HEK293T (cell line): ENCODE data around the gene PQBP1.

ENCODE experiments used
- BHLHE40 ChIP-seq: fragments of 450-650 bp; IDR thresholded peaks from 2 replicates; pipeline ENCODE4 v1.6.1; 2016; ENCODE audit warnings: mild to moderate bottlenecking, moderate library complexity, borderline replicate concordance
- ELF4 ChIP-seq: fragments of 450-650 bp; IDR thresholded peaks from 2 replicates; pipeline ENCODE4 v1.6.1; 2017; ENCODE audit warnings: antibody characterized with exemption
- SP1 ChIP-seq: fragments of 450-650 bp; IDR thresholded peaks from 2 replicates; pipeline ENCODE4 v1.6.1; 2017

DNA sequence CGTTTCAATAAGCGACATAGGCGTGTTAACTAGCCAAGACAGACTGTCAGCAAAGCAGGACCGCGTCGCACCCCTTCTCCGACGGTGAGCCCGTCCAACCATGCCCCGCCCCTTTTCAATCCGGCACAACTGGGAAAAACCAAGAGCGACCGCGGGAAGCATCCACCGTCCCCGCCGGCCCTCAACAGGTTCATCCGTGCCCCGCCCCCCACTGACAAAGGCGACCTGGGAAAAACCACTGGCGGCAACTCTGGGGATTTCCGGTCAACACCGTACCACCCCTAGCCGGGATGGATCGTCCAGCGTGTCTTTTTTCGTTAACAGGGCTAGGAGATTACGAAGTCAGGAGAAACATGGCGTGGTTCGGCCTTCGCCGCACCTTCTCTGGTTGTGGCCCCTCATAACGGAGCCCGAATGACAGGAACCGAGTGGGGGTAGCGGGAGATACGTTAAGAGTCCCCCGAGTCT lies 539 bp upstream of the PQBP1 start:
- TF ChIP-seq SP1 (no peak), BHLHE40 (no peak; the same call in 1 of the 2 replicates), ELF4 (no peak)
